OCI-LY3 (cell line): ENCODE results near the gene MANEAL.
A peak's percentile ranks its signal among the peaks of the same experiment; 100 is the strongest.

ENCODE experiments used
- H2AFZ ChIP-seq: fragments of 200-600, 300-600 bp; shearing (Covaris generic); 2 replicates; pipeline ENCODE4 v1.6.0; 2014; ENCODE audit warnings: antibody characterized with exemption, low read depth, low read length
- H3K27ac ChIP-seq: fragments of 200-600, 300-600 bp; sonication (generic); 2 replicates; pipeline ENCODE4 v1.5.1; 2014; ENCODE audit warnings: mild to moderate bottlenecking, low read length, moderate library complexity, mixed read lengths
- H3K27me3 ChIP-seq: fragments of 200-600, 300-600 bp; sonication (generic); 2 replicates; pipeline ENCODE4 v1.6.1; 2014; ENCODE audit warnings: low read depth, low read length, mixed read lengths
- H3K36me3 ChIP-seq: fragments of 200-600, 300-600 bp; sonication (generic); replicated peaks from 2 replicates; pipeline ENCODE3; 2014; ENCODE audit warnings: low read depth, low read length, mixed read lengths
- H3K4me1 ChIP-seq: fragments of 300-600, 200-600 bp; sonication (generic); 2 replicates; pipeline ENCODE4 v1.6.1; 2014; ENCODE audit warnings: low read length, mixed read lengths
- H3K4me2 ChIP-seq: fragments of 200-600, 300-600 bp; sonication (generic); 2 replicates; pipeline ENCODE4 v1.6.1; 2014; ENCODE audit warnings: low read length, mixed read lengths
- H3K4me3 ChIP-seq: fragments of 300-600, 200-600 bp; sonication (generic); 2 replicates; pipeline ENCODE4 v1.5.1; 2014; ENCODE audit warnings: antibody characterized with exemption, mild to moderate bottlenecking, low read length, moderate library complexity
- H3K79me2 ChIP-seq: fragments of 300-600, 200-600 bp; shearing (Covaris generic); 2 replicates; pipeline ENCODE4 v1.6.1; 2014; ENCODE audit warnings: mild to moderate bottlenecking, low read length, mixed read lengths
- H3K9ac ChIP-seq: fragments of 300-600, 200-600 bp; shearing (Covaris generic); 2 replicates; pipeline ENCODE4 v1.6.0; 2014; ENCODE audit warnings: mild to moderate bottlenecking, low read length, moderate library complexity
- H3K9me3 ChIP-seq: fragments of 200-600, 300-600 bp; shearing (Covaris generic); 2 replicates; pipeline ENCODE4 v1.6.1; 2014; ENCODE audit warnings: low read length, mixed read lengths; ENCODE audit not compliant: insufficient read depth
- H4K20me1 ChIP-seq: fragments of 200-600, 300-600 bp; sonication (generic); 2 replicates; pipeline ENCODE4 v1.6.1; 2016; ENCODE audit warnings: low read length, mixed read lengths; ENCODE audit not compliant: insufficient read depth
- CTCF ChIP-seq: fragments of 200-600, 300-600 bp; sonication (generic); IDR thresholded peaks from 2 replicates; pipeline ENCODE4 v1.5.1; 2014; ENCODE audit warnings: antibody characterized with exemption, low read length, low read depth
- EZH2phosphoT487 ChIP-seq: fragments of 200-600 bp; shearing (Covaris generic); IDR thresholded peaks from 2 replicates; pipeline ENCODE4 v1.6.1; 2018; ENCODE audit warnings: antibody characterized with exemption, mixed run types, low read depth

Gene MANEAL

GRCh38 chr1:37752583-37753471, 40.8 kb upstream of the MANEAL start:
- no peak overlapping the region for H3K27ac ChIP-seq
- H3K9me3 ChIP-seq: no peaks in the 10 kb centered on the region
- peak overlapping the region; percentile 66 for H3K4me3 ChIP-seq
- no peaks in the 10 kb centered on the region for H3K79me2 ChIP-seq
- H2AFZ ChIP-seq: no peak overlapping the region
- peaks cover 3% of the 10 kb centered on the region; the same call in 1 of the 2 replicates for H3K4me1 ChIP-seq
- H4K20me1 ChIP-seq: no peaks in the 10 kb centered on the region
- no peak overlapping the region for H3K9ac ChIP-seq
- no peaks in the 10 kb centered on the region for H3K36me3 ChIP-seq
- H3K27me3 ChIP-seq: 0 out of 2 replicates have a peak, but pooled peaks cover 3% of the 10 kb centered on the region
- TF ChIP-seq CTCF: no peak
- TF ChIP-seq EZH2phosphoT487: no peak
- peak overlapping the region; percentile 63 for H3K4me2 ChIP-seq

GRCh38 chr1:37753473-37754321, 40.0 kb upstream of the MANEAL start:
- peak overlapping the region; percentile 66 for H3K4me3 ChIP-seq
- no peak for TF ChIP-seq EZH2phosphoT487
- TF ChIP-seq CTCF: no peak

GRCh38 chr1:37755290-37755689, 38.4 kb upstream of the MANEAL start:
- Histone ChIP-seq H4K20me1 (no peaks in the 10 kb centered on the region), H3K79me2 (no peaks in the 10 kb centered on the region)

More at GRCh38 chr1:37753473-37754321, 40.0 kb upstream of the MANEAL start:
- H3K27me3 ChIP-seq: 0 out of 2 replicates have a peak, but pooled peaks cover 3% of the 10 kb centered on the region
- H3K27ac ChIP-seq: no peak overlapping the region
- no peak overlapping the region for H2AFZ ChIP-seq
- H3K36me3 ChIP-seq: no peaks in the 10 kb centered on the region
- H4K20me1 ChIP-seq: no peaks in the 10 kb centered on the region
- no peaks in the 10 kb centered on the region for H3K79me2 ChIP-seq
- H3K4me2 ChIP-seq: peak overlapping the region; percentile 30; the same call in 1 of the 2 replicates
- H3K4me1 ChIP-seq: peaks cover 3% of the 10 kb centered on the region; the same call in 1 of the 2 replicates
- H3K9me3 ChIP-seq: no peaks in the 10 kb centered on the region
- H3K9ac ChIP-seq: no peak overlapping the region

More at GRCh38 chr1:37755290-37755689, 38.4 kb upstream of the MANEAL start:
- TF ChIP-seq EZH2phosphoT487 (no peak), CTCF (no peak)
- no peak overlapping the region for H3K9ac ChIP-seq
- H3K4me2 ChIP-seq: no peak overlapping the region
- no peaks in the 10 kb centered on the region for H3K9me3 ChIP-seq
- H2AFZ ChIP-seq: no peak overlapping the region
- H3K27ac ChIP-seq: no peak overlapping the region
- no peak overlapping the region for H3K4me3 ChIP-seq
- H3K36me3 ChIP-seq: no peaks in the 10 kb centered on the region
- H3K27me3 ChIP-seq: 0 out of 2 replicates have a peak, but pooled peaks cover 3% of the 10 kb centered on the region
- H3K4me1 ChIP-seq: peaks cover 3% of the 10 kb centered on the region; the same call in 1 of the 2 replicates
